Activated CD8-positive, alpha-beta memory T cell treated with anti-CD3 and anti-CD28 coated beads, Interleukin-2, amount 50 U/mL, for 48 hours (primary cell): ENCODE results near the gene GOLGA8M.
"Not testable (repeated sequence)": the region's sequence is repeated elsewhere in the genome, so short reads cannot be mapped to it uniquely, and the experiment has no call there.

Experiments used
- DNase-seq: peaks from one replicate; pipeline ENCODE4 v3.0.0-alpha.2; 2020

Gene GOLGA8M

DNA sequence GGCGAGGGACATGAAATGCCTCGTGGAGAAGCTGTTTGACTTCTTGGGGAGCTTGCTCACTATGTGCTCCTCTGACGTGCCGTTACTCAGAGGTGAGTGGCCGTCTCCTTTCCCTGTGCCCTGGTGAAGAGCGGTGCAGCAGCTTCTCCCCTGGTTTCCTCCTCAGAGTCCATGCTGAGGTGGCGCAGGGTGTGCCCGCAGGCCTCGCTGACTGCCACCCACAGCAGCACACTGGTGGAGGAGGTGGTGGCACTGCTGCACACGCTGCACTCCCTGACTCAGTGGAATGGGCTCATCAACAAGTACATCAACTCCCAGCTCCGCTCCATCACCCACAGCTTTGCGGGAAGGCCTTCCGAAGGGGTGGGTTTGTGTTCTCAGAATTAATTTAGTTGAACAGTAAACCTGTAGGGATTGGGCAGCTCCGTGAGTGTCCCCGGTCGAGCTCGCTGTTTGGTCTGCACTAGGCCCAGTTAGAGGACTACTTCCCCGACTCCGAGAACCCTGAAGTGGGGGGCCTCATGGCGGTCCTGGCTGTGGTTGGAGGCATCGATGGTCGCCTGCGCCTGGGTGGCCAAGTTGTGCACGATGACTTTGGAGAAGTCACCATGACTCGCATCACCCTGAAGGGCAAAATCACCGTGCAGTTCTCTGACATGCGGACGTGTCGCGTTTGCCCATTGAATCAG, 56.7 kb downstream of the GOLGA8M start:
- not testable (repeated sequence) for DNase-seq

DNA sequence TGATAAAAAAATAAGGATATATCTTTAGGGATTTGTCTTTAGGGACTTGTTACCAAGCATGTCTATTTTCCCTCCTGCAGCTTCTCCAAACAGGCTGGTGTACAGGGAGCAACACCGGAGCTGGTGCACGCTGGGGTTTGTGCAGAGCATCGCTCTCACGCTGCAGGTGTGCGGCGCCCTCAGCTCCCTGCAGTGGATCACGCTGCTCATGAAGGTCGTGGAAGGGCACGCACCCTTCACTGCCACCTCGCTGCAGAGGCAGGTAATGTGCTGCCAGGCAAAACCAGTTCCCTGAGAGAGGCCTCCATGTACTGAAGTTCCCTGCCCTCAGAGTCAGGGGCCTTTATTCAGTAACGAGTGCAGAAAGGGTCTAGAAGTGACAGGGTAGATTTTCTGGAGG, 58.0 kb downstream of the GOLGA8M start:
- not testable (repeated sequence) for DNase-seq

- DNase-seq: not testable (repeated sequence)
Measured at GRCh38 chr15:28652538-28652937, 59.7 kb downstream of the GOLGA8M start.
